GM19468 (cell line): Measurements from ENCODE around the gene LINGO1.

Experiments used
- ATAC-seq: cut with Tn5 transposase; IDR thresholded peaks from one replicate; pipeline ENCODE4 v1.9.1; 2021; ENCODE audit warnings: mild to moderate bottlenecking, moderate library complexity, moderate number of reproducible peaks; ENCODE audit not compliant: unreplicated experiment; ENCODE audit errors: extremely low read depth

LINGO1 gene

GRCh38 chr15:77632534-77633133 is at the start of gene LINGO1:
Gene LINGO1 (minus strand): TSS chr15:77632912. CDS start chr15:77632315, 597 bp downstream.
- no peak for ATAC-seq

- no peak for ATAC-seq
Measured at GRCh38 chr15:77681362-77681761, 48.6 kb upstream of the LINGO1 start.

- ATAC-seq: no peak
Measured at GRCh38 chr15:77676569-77677375, 44.1 kb upstream of the LINGO1 start.

- ATAC-seq: no peak
Measured at GRCh38 chr15:77675806-77676415, 43.2 kb upstream of the LINGO1 start.

GRCh38 chr15:77674327-77674726 is 41.6 kb upstream of the LINGO1 start:
- no peak for ATAC-seq

GRCh38 chr15:77673866-77674265 is 41.2 kb upstream of the LINGO1 start:
- ATAC-seq: no peak

GRCh38 chr15:77672135-77672534 is 39.4 kb upstream of the LINGO1 start:
- no peak for ATAC-seq

GRCh38 chr15:77671362-77672056 is 38.8 kb upstream of the LINGO1 start:
- no peak for ATAC-seq

- no peak for ATAC-seq
Measured at GRCh38 chr15:77670558-77671361, 38.0 kb upstream of the LINGO1 start.

- no peak for ATAC-seq
Measured at GRCh38 chr15:77669896-77670295, 37.2 kb upstream of the LINGO1 start.

GRCh38 chr15:77667338-77668234 is 34.9 kb upstream of the LINGO1 start:
- ATAC-seq: no peak

- ATAC-seq: no peak
Measured at GRCh38 chr15:77666296-77666660, 33.6 kb upstream of the LINGO1 start.

GRCh38 chr15:77665530-77666295 is 33.0 kb upstream of the LINGO1 start:
- no peak for ATAC-seq

- no peak for ATAC-seq
Measured at GRCh38 chr15:77664428-77664827, 31.7 kb upstream of the LINGO1 start.

GRCh38 chr15:77663256-77663655 is 30.5 kb upstream of the LINGO1 start:
- no peak for ATAC-seq

GRCh38 chr15:77659350-77660321 is 26.9 kb upstream of the LINGO1 start:
- no peak for ATAC-seq

- ATAC-seq: no peak
Measured at GRCh38 chr15:77658304-77658703, 25.6 kb upstream of the LINGO1 start.
